HUES48 (cell line): ENCODE measurements around the gene DVL2.
"Not testable (repeated sequence)": the region's sequence is repeated elsewhere in the genome, so short reads cannot be mapped to it uniquely, and the experiment has no call there.

Experiments used
- H3K27ac ChIP-seq: one replicate; pipeline ENCODE4 v1.7.0; 2013; ENCODE audit warnings: low read depth, low read length, inconsistent platforms
- H3K27me3 ChIP-seq: 2 replicates; pipeline ENCODE4 v1.6.1; 2013; ENCODE audit warnings: mild to moderate bottlenecking, low read length; ENCODE audit not compliant: control insufficient read depth, insufficient read depth
- H3K36me3 ChIP-seq: 2 replicates; pipeline ENCODE4 v1.6.1; 2013; ENCODE audit warnings: low read length; ENCODE audit not compliant: control insufficient read depth, insufficient read depth
- H3K4me1 ChIP-seq: 2 replicates; pipeline ENCODE4 v1.6.1; 2013; ENCODE audit warnings: mild to moderate bottlenecking, low read length; ENCODE audit not compliant: control insufficient read depth, insufficient read depth
- H3K4me3 ChIP-seq: 2 replicates; pipeline ENCODE4 v1.5.1; 2013; ENCODE audit warnings: mild to moderate bottlenecking, low read depth, low read length
- H3K9ac ChIP-seq: 2 replicates; pipeline ENCODE4 v1.6.1; 2013; ENCODE audit warnings: mild to moderate bottlenecking, low read depth, low read length, moderate library complexity
- H3K9me3 ChIP-seq: 2 replicates; pipeline ENCODE4 v1.6.1; 2013; ENCODE audit warnings: low read length; ENCODE audit not compliant: control insufficient read depth, insufficient read depth

Gene DVL2

GRCh38 chr17:7186241-7186640, 48.1 kb downstream of the DVL2 start:
- H3K9ac ChIP-seq = no peak overlapping the region

GRCh38 chr17:7184647-7185046, 49.7 kb downstream of the DVL2 start:
- Histone ChIP-seq H3K36me3 (peaks cover 3% of the 10 kb centered on the region; the same call in 1 of the 2 replicates), H3K9me3 (no peaks in the 10 kb centered on the region), H3K4me1 (no peaks in the 10 kb centered on the region), H3K4me3 (no peak overlapping the region), H3K9ac (no peak overlapping the region), H3K27ac (no peak overlapping the region), H3K27me3 (no peaks in the 10 kb centered on the region)

More at GRCh38 chr17:7186241-7186640, 48.1 kb downstream of the DVL2 start:
- H3K27me3 ChIP-seq = no peaks in the 10 kb centered on the region
- H3K9me3 ChIP-seq = no peaks in the 10 kb centered on the region
- H3K4me3 ChIP-seq = no peak overlapping the region
- no peaks in the 10 kb centered on the region for H3K4me1 ChIP-seq
- peaks cover 14% of the 10 kb centered on the region for H3K36me3 ChIP-seq
- no peak overlapping the region for H3K27ac ChIP-seq

GRCh38 chr17:7184091-7184488, 50.2 kb downstream of the DVL2 start:
- Histone ChIP-seq H3K27ac (no peak overlapping the region), H3K27me3 (no peaks in the 10 kb centered on the region), H3K4me3 (no peak overlapping the region), H3K4me1 (no peaks in the 10 kb centered on the region), H3K9ac (no peak overlapping the region), H3K9me3 (no peaks in the 10 kb centered on the region), H3K36me3 (no peaks in the 10 kb centered on the region)

- H3K4me1 ChIP-seq = no peaks in the 10 kb centered on the region
- no peak overlapping the region for H3K4me3 ChIP-seq
- no peak overlapping the region for H3K9ac ChIP-seq
- no peaks in the 10 kb centered on the region for H3K36me3 ChIP-seq
- no peak overlapping the region for H3K27ac ChIP-seq
- no peaks in the 10 kb centered on the region for H3K9me3 ChIP-seq
- no peaks in the 10 kb centered on the region for H3K27me3 ChIP-seq
These were observed 50.8 kb downstream of the DVL2 start for GRCh38 chr17:7183433-7184090.

GRCh38 chr17:7182101-7182500, 52.2 kb downstream of the DVL2 start:
- H3K9me3 ChIP-seq, H3K27ac ChIP-seq, H3K9ac ChIP-seq, H3K36me3 ChIP-seq, H3K4me1 ChIP-seq, H3K4me3 ChIP-seq, H3K27me3 ChIP-seq: not testable (repeated sequence)

GRCh38 chr17:7179317-7180254, 54.7 kb downstream of the DVL2 start, which contains the start of gene ASGR1:
Gene ASGR1, minus strand, starts transcription at chr17:7179370. Its CDS starts 807 bp downstream, at chr17:7178563.
- H3K9me3 ChIP-seq = no peaks in the 10 kb centered on the region
- no peak within 1 kb of the TSS for H3K27ac ChIP-seq
- no peaks in the 10 kb centered on the region for H3K36me3 ChIP-seq
- H3K27me3 ChIP-seq = peaks cover 27% of the 10 kb centered on the region
- H3K4me3 ChIP-seq = peak within 1 kb of the TSS; percentile 76
- no peak within 1 kb of the TSS for H3K9ac ChIP-seq
- peaks cover 5% of the 10 kb centered on the region; the same call in 1 of the 2 replicates for H3K4me1 ChIP-seq

- H3K9me3 ChIP-seq = no peaks in the 10 kb centered on the region
- H3K36me3 ChIP-seq = no peaks in the 10 kb centered on the region
- H3K4me1 ChIP-seq = peaks cover 5% of the 10 kb centered on the region
- no peak overlapping the region for H3K27ac ChIP-seq
- no peak overlapping the region for H3K9ac ChIP-seq
- H3K27me3 ChIP-seq = peaks cover 29% of the 10 kb centered on the region
- no peak overlapping the region for H3K4me3 ChIP-seq
These were observed 55.4 kb downstream of the DVL2 start for GRCh38 chr17:7178973-7179316.

GRCh38 chr17:7177954-7178477, 56.3 kb downstream of the DVL2 start:
- Histone ChIP-seq H3K27ac (peak overlapping the region; percentile 72), H3K4me3 (peak overlapping the region; percentile 76), H3K9ac (peak overlapping the region; percentile 49), H3K9me3 (no peaks in the 10 kb centered on the region), H3K27me3 (peaks cover 36% of the 10 kb centered on the region), H3K4me1 (peaks cover 5% of the 10 kb centered on the region), H3K36me3 (no peaks in the 10 kb centered on the region)

- H3K4me1 ChIP-seq = peaks cover 5% of the 10 kb centered on the region
- H3K9me3 ChIP-seq = no peaks in the 10 kb centered on the region
- H3K4me3 ChIP-seq = peak overlapping the region; percentile 76
- H3K9ac ChIP-seq = peak overlapping the region; percentile 49
- peak overlapping the region; percentile 72 for H3K27ac ChIP-seq
- H3K27me3 ChIP-seq = peaks cover 36% of the 10 kb centered on the region
- no peaks in the 10 kb centered on the region for H3K36me3 ChIP-seq
These were observed 56.9 kb downstream of the DVL2 start for GRCh38 chr17:7177191-7177953.

GRCh38 chr17:7176841-7177190, 57.5 kb downstream of the DVL2 start:
- H3K27ac ChIP-seq = no peak overlapping the region
- peaks cover 5% of the 10 kb centered on the region for H3K4me1 ChIP-seq
- no peak overlapping the region for H3K9ac ChIP-seq
- no peaks in the 10 kb centered on the region for H3K9me3 ChIP-seq
- H3K36me3 ChIP-seq = no peaks in the 10 kb centered on the region
- peaks cover 36% of the 10 kb centered on the region for H3K27me3 ChIP-seq
- peak overlapping the region; percentile 76 for H3K4me3 ChIP-seq
